ENCODE data around the gene LPP. TPM values are rescaled to one million over a fixed set of nuclear protein-coding genes. Genes with fewer than 3 reads are reported as not detected.
A peak's percentile ranks its signal among the peaks of the same experiment; 100 is the strongest.
"Not testable (repeated sequence)": the region's sequence is repeated elsewhere in the genome, so short reads cannot be mapped to it uniquely, and the experiment has no call there.

LPP gene
- total RNA-seq, 1 donor from 2014 or later = 93.9 TPM

GRCh38 chr3:188126934-188127333 lies 27.0 kb upstream of the LPP start:
- DNase-seq (ENCODE audit: low read depth) = no peak
- TF ChIP-seq CTCF (conservative IDR thresholded peaks at IDR 0.05; ENCODE audit: low read depth, low read length) = no peak

GRCh38 chr3:188128905-188129304 lies 25.1 kb upstream of the LPP start:
- H3K4me3 ChIP-seq (ENCODE audit: low read depth, low read length) = no peak overlapping the region
- no peak for DNase-seq (ENCODE audit: low read depth)
- TF ChIP-seq CTCF (conservative IDR thresholded peaks at IDR 0.05; ENCODE audit: low read depth, low read length) = no peak

More at GRCh38 chr3:188126934-188127333, 27.0 kb upstream of the LPP start:
- H3K4me3 ChIP-seq (ENCODE audit: low read depth, low read length) = no peak overlapping the region

GRCh38 chr3:188131023-188131422 lies 22.9 kb upstream of the LPP start:
- DNase-seq (ENCODE audit: low read depth) = peak; percentile 40
- not testable (repeated sequence) for H3K4me3 ChIP-seq (ENCODE audit: low read depth, low read length)

- DNase-seq (ENCODE audit: low read depth) = peak; percentile 100
- no peak overlapping the region for H3K4me3 ChIP-seq (ENCODE audit: low read depth, low read length)
- no peak for TF ChIP-seq CTCF (conservative IDR thresholded peaks at IDR 0.05; ENCODE audit: low read depth, low read length)
Observed at GRCh38 chr3:188133219-188133618, 20.7 kb upstream of the LPP start.

- peak; percentile 41 for DNase-seq (ENCODE audit: low read depth)
- TF ChIP-seq CTCF (conservative IDR thresholded peaks at IDR 0.05; ENCODE audit: low read depth, low read length) = no peak
Observed at GRCh38 chr3:188133646-188134045, 20.3 kb upstream of the LPP start.

GRCh38 chr3:188134079-188134478 lies 19.9 kb upstream of the LPP start:
- DNase-seq (ENCODE audit: low read depth) = no peak
- no peak for TF ChIP-seq CTCF (conservative IDR thresholded peaks at IDR 0.05; ENCODE audit: low read depth, low read length)
- no peak overlapping the region for H3K4me3 ChIP-seq (ENCODE audit: low read depth, low read length)

More at GRCh38 chr3:188133646-188134045, 20.3 kb upstream of the LPP start:
- no peak overlapping the region for H3K4me3 ChIP-seq (ENCODE audit: low read depth, low read length)

- no peak for DNase-seq (ENCODE audit: low read depth)
Observed at GRCh38 chr3:188134856-188135255, 19.1 kb upstream of the LPP start.

More at GRCh38 chr3:188134856-188135255, 19.1 kb upstream of the LPP start:
- no peak overlapping the region for H3K4me3 ChIP-seq (ENCODE audit: low read depth, low read length)
- TF ChIP-seq CTCF (conservative IDR thresholded peaks at IDR 0.05; ENCODE audit: low read depth, low read length) = no peak
